AG09309 (cell line): ENCODE measurements around the gene BTNL8.

Experiments used
- DNase-seq: peaks from one replicate; pipeline ENCODE4 v3.0.0-alpha.2; 2010; ENCODE audit warnings: low read depth
- H3K4me3 ChIP-seq: 2 replicates; pipeline ENCODE4 v1.5.1; 2011; ENCODE audit warnings: mild to moderate bottlenecking, low read depth, low read length, moderate library complexity; ENCODE audit not compliant: control insufficient read depth
- TF ChIP-seq, protein P1 (sequence below): IDR thresholded peaks from 2 replicates; pipeline ENCODE4 v1.5.1; 2011; ENCODE audit warnings: mild to moderate bottlenecking, low read depth, low read length, inconsistent platforms; ENCODE audit not compliant: insufficient read depth, control insufficient read depth; ENCODE audit errors: missing control alignments

Gene BTNL8

GRCh38 chr5:180858586-180858985, 40.4 kb upstream of the BTNL8 start:
- no peak overlapping the region for H3K4me3 ChIP-seq
- TF ChIP-seq, protein P1, sequence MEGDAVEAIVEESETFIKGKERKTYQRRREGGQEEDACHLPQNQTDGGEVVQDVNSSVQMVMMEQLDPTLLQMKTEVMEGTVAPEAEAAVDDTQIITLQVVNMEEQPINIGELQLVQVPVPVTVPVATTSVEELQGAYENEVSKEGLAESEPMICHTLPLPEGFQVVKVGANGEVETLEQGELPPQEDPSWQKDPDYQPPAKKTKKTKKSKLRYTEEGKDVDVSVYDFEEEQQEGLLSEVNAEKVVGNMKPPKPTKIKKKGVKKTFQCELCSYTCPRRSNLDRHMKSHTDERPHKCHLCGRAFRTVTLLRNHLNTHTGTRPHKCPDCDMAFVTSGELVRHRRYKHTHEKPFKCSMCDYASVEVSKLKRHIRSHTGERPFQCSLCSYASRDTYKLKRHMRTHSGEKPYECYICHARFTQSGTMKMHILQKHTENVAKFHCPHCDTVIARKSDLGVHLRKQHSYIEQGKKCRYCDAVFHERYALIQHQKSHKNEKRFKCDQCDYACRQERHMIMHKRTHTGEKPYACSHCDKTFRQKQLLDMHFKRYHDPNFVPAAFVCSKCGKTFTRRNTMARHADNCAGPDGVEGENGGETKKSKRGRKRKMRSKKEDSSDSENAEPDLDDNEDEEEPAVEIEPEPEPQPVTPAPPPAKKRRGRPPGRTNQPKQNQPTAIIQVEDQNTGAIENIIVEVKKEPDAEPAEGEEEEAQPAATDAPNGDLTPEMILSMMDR = no peak
- no peak for DNase-seq

DNA sequence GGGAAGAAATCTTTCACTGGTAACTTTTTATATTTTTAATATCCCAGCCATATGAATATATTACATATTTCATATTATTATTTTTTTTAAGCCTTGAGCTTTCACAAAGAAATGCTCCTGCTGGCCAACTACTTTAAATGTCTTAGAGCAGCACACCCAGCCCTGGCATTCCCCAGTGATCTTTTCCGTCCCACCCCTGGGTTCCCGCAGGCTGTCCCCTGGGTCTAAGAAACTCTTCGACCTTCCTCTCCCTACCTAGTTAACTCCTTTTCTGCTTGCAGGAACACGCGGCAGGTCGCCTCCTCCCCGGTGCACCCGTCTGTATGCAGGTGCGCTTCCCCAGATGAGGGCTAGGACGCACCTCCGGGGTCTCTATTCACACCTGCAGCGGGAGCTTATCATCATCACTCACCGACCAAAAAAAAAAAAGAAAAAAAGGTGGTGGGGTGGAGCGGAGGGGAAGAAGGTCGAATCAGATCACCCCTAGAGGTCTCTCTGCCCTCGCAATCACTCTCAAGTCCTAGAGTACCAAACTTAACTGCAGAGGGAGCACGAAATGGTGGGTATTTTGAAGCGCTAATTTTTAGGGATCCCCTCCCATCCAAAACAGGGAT, 38.6 kb upstream of the BTNL8 start:
- peak overlapping the region; percentile 95 for H3K4me3 ChIP-seq
- DNase-seq = no peak
- TF ChIP-seq, protein P1 = no peak

- peak within 1 kb of the TSS; percentile 95 for H3K4me3 ChIP-seq
- TF ChIP-seq, protein P1 = no peak
- peak; percentile 40 for DNase-seq
Observed at GRCh38 chr5:180860887-180861822, 37.8 kb upstream of the BTNL8 start, which contains the start of gene ZFP62. TSS of gene ZFP62 (minus strand) at chr5:180861276. CDS start at chr5:180861219, 57 bp downstream.

DNA sequence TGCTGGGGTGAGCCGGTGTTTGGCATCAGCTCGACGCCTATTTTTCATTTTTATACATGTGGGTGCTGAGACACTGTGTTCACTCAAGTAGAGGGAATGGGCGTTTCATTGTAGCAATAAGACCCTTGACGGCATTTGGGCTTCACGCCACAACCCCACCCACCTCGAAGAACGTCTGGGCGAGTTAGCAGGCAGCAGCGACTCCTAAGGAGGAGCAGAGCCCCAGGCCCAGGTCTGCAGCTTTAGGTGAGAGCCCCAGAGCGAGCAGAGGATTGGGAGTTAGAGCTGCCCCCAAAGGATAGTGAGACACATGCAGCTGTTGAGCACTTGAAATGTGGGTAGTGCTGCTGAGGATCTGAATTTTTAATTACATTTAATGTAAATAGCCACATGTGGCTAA, 36.3 kb upstream of the BTNL8 start:
- no peak for DNase-seq
- TF ChIP-seq, protein P1 = no peak
- H3K4me3 ChIP-seq = no peak overlapping the region

DNA sequence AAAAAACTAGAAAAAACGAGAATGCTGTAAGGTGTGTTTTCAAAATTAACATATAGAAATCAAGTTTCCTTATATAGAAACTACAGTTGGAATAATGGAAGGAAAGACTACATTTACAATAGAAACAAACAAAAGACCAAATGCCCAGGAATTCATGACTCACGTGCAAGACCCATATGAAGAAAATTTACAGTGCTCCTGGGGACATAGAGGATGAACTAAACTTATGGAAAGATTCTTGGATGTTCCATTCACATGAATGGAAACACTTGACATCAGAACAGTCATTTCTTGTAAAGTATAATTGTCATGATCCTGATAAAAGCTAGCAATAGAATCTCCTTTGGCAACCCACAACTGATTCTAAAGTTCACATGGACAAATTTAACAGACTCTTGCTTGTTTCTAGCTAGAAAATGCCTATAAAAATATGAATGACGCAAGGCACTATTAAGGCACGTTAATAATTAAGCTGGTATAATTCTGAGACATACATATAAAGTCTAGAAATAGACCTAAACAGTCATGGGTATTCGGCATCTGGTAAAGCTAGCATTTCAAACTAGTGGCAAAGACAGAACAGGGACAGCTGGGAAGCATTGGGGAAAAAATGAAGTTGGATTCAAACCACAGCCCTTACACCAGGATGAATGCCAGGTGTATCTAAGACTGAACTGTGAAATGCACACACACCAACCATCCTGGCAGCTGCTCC, 32.8 kb upstream of the BTNL8 start:
- TF ChIP-seq, protein P1 = no peak
- no peak overlapping the region for H3K4me3 ChIP-seq
- no peak for DNase-seq

DNA sequence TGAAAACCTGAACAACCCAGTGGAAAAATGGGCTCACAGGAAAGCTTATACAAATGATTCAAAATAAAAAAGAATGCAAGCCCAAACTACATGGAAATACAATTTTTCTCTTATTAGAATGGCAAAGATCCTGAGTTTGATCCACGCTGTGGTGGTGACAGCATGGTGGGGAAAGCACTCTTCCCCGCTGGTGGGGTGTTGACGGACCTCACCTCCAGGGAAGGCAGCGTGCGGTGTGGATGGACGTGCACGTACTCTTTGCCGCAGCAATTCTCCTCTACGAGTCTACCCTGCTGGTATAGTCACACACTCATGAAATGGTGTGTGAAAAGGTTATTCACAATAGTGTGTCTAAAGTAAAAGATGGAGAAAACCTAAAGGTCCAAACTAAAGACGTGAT, 32.0 kb upstream of the BTNL8 start:
- no peak overlapping the region for H3K4me3 ChIP-seq
- TF ChIP-seq, protein P1 = no peak
- no peak for DNase-seq
